Body of pancreas (tissue), 4 donors: ENCODE results near the gene PES1.

ENCODE experiments used
- POLR2A ChIP-seq, 3 donors: fragments of 450-650 bp; IDR thresholded peaks; one replicate each; pipeline ENCODE4 v1.6.1; 2016; ENCODE audit warnings: antibody characterized with exemption in 3 of 3, mild to moderate bottlenecking in 2 of 3
- TF ChIP-seq, protein P1 (sequence below), 7 experiments: fragments of 450-650 bp in 4 of 7; fragments of 200-600 bp in 3 of 7; sonication (generic) in 3 of 7; IDR thresholded peaks; one replicate each; pipeline ENCODE4 v1.5.1; 2016 to 2019; ENCODE audit warnings: antibody characterized with exemption in 7 of 7

DNA sequence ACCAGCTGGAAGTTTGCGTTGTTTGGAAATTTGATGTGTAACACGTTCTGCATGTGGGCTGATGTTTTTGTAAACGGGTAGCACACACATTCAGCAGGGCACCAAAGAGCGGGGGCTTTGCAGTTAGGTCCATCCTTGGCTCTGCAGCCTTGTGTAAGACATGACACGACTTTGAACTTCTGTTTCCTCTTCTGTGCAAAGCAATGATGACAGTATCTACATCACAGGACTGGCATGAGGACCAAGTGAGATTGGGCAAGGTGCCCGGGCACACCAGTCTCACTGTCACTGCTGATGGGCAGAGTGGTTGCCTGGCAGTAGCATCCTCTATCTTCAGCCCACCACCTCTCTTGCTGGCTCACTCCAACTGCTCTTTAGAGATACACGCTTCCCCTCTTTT is 18.6 kb upstream of the PES1 start:
- TF ChIP-seq POLR2A (IDR thresholded peaks at IDR 0.05) = no peak
- TF ChIP-seq, protein P1, sequence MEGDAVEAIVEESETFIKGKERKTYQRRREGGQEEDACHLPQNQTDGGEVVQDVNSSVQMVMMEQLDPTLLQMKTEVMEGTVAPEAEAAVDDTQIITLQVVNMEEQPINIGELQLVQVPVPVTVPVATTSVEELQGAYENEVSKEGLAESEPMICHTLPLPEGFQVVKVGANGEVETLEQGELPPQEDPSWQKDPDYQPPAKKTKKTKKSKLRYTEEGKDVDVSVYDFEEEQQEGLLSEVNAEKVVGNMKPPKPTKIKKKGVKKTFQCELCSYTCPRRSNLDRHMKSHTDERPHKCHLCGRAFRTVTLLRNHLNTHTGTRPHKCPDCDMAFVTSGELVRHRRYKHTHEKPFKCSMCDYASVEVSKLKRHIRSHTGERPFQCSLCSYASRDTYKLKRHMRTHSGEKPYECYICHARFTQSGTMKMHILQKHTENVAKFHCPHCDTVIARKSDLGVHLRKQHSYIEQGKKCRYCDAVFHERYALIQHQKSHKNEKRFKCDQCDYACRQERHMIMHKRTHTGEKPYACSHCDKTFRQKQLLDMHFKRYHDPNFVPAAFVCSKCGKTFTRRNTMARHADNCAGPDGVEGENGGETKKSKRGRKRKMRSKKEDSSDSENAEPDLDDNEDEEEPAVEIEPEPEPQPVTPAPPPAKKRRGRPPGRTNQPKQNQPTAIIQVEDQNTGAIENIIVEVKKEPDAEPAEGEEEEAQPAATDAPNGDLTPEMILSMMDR (IDR thresholded peaks at IDR 0.05) = no peak
